ENCODE data around the gene ZIC2.

- no peak for TF ChIP-seq CTCF (IDR thresholded peaks at IDR 0.05)
- no peak for TF ChIP-seq POLR2A (IDR thresholded peaks at IDR 0.05)
Measured at GRCh38 chr13:99982036-99982730, 599 bp downstream of the ZIC2 start.
